SKM-1 (cell line): ENCODE data around the gene RRAS2.
A peak's percentile ranks its signal among the peaks of the same experiment; 100 is the strongest.
"Not testable (repeated sequence)": the region's sequence is repeated elsewhere in the genome, so short reads cannot be mapped to it uniquely, and the experiment has no call there.

Source experiments
- DNase-seq: peaks from one replicate; lab custom pipeline; 2025; ENCODE audit not compliant: unreplicated experiment; lab: John Stamatoyannopoulos, UW

The RRAS2 gene

GRCh38 chr11:14308897-14309387 lies 50.0 kb downstream of the RRAS2 start:
- no peak for DNase-seq

GRCh38 chr11:14308114-14308896 lies 50.7 kb downstream of the RRAS2 start:
- DNase-seq = no peak

- no peak for DNase-seq
Measured at GRCh38 chr11:14306481-14306880, 52.5 kb downstream of the RRAS2 start.

- no peak for DNase-seq
Measured at GRCh38 chr11:14305649-14306048, 53.3 kb downstream of the RRAS2 start.

- DNase-seq = no peak
Measured at GRCh38 chr11:14304601-14305000, 54.4 kb downstream of the RRAS2 start.

- peak; percentile 65 for DNase-seq
Measured at GRCh38 chr11:14300661-14301304, 58.2 kb downstream of the RRAS2 start.

GRCh38 chr11:14299921-14300320 lies 59.1 kb downstream of the RRAS2 start:
- DNase-seq = no peak

- DNase-seq = no peak
Measured at GRCh38 chr11:14290422-14290821, 68.6 kb downstream of the RRAS2 start.

GRCh38 chr11:14288189-14288935 lies 70.6 kb downstream of the RRAS2 start:
- DNase-seq = no peak

- DNase-seq = not testable (repeated sequence)
Measured at GRCh38 chr11:14278869-14279268, 80.1 kb downstream of the RRAS2 start.

- DNase-seq = no peak
Measured at GRCh38 chr11:14275076-14275475, 83.9 kb downstream of the RRAS2 start.

GRCh38 chr11:14273895-14274294 lies 85.1 kb downstream of the RRAS2 start:
- no peak for DNase-seq

GRCh38 chr11:14270690-14271542 lies 88.1 kb downstream of the RRAS2 start:
- DNase-seq = peak; percentile 95

- no peak for DNase-seq
Measured at GRCh38 chr11:14269692-14270573, 89.0 kb downstream of the RRAS2 start.

GRCh38 chr11:14267861-14268635 lies 90.9 kb downstream of the RRAS2 start:
- DNase-seq = no peak

- DNase-seq = no peak
Measured at GRCh38 chr11:14266622-14267021, 92.4 kb downstream of the RRAS2 start.

GRCh38 chr11:14264966-14265365 lies 94.0 kb downstream of the RRAS2 start:
- DNase-seq = no peak

- no peak for DNase-seq
Measured at GRCh38 chr11:14262271-14262846, 96.6 kb downstream of the RRAS2 start.

GRCh38 chr11:14261066-14261465 lies 97.9 kb downstream of the RRAS2 start:
- no peak for DNase-seq
